Activated B cell treated with CpG ODN at 0.5 μM for 24 hours (primary cell): ENCODE results near the gene AIFM2. TPM values are rescaled to one million over a fixed set of nuclear protein-coding genes. Genes with fewer than 3 reads are reported as not detected.
"Not testable (repeated sequence)": the region's sequence is repeated elsewhere in the genome, so short reads cannot be mapped to it uniquely, and the experiment has no call there.

Source experiments
- ATAC-seq: fragments of 200-7000 bp; cut with Tn5 transposase; one replicate; pipeline ENCODE4 v1.10.0; 2021; ENCODE audit warnings: low read depth, mild to moderate bottlenecking, moderate library complexity
- CTCF ChIA-PET: fragments of 350-600 bp; sonication (Branson Sonifier 250); formaldehyde crosslinking; loops from one replicate; lab custom pipeline; 2021; ENCODE audit warnings: antibody characterized with exemption; lab: Charles Lee
- POLR2A ChIA-PET: fragments of 350-600 bp; sonication (Branson Sonifier 250); formaldehyde crosslinking; loops from one replicate; lab custom pipeline; 2021; ENCODE audit warnings: antibody characterized with exemption; lab: Charles Lee
- DNase-seq: peaks from one replicate; pipeline ENCODE4 v3.0.0; 2022
- H3K27ac Mint-ChIP-seq: one replicate; pipeline ENCODE4 v1.8.0; 2020; ENCODE audit warnings: mixed read lengths
- H3K27me3 Mint-ChIP-seq: one replicate; pipeline ENCODE4 v1.8.0; 2021; ENCODE audit warnings: mixed read lengths
- H3K36me3 Mint-ChIP-seq: one replicate; pipeline ENCODE4 v1.8.0; 2021; ENCODE audit warnings: low read depth, mixed read lengths
- H3K4me1 Mint-ChIP-seq: one replicate; pipeline ENCODE4 v1.8.0; 2021; ENCODE audit warnings: mixed read lengths
- H3K4me3 Mint-ChIP-seq: one replicate; pipeline ENCODE4 v1.8.0; 2020; ENCODE audit warnings: mild to moderate bottlenecking, mixed read lengths
- H3K9me3 Mint-ChIP-seq: one replicate; pipeline ENCODE4 v1.8.0; 2020; ENCODE audit warnings: mixed read lengths
- intact Hi-C: fragments of 100-400 bp; cut with micrococcal nuclease; formaldehyde crosslinking; loops from one replicate; pipeline ENCODE4 v1.15.1; 2024
- total RNA-seq: library from RNA; stranded (reverse); gene quantifications from 2 replicates; pipeline ENCODE4 v1.2.3, GENCODE V29; 2022
- TF ChIP-seq, protein P1 (sequence below): fragments of 200-600 bp; IDR thresholded peaks from one replicate; pipeline ENCODE4 v1.8.0; 2022; ENCODE audit warnings: antibody characterized with exemption, mild to moderate bottlenecking

Gene AIFM2
- total RNA-seq, 1 donor from 2014 or later, result 10.8 TPM

- no peak for ATAC-seq
- TF ChIP-seq, protein P1, sequence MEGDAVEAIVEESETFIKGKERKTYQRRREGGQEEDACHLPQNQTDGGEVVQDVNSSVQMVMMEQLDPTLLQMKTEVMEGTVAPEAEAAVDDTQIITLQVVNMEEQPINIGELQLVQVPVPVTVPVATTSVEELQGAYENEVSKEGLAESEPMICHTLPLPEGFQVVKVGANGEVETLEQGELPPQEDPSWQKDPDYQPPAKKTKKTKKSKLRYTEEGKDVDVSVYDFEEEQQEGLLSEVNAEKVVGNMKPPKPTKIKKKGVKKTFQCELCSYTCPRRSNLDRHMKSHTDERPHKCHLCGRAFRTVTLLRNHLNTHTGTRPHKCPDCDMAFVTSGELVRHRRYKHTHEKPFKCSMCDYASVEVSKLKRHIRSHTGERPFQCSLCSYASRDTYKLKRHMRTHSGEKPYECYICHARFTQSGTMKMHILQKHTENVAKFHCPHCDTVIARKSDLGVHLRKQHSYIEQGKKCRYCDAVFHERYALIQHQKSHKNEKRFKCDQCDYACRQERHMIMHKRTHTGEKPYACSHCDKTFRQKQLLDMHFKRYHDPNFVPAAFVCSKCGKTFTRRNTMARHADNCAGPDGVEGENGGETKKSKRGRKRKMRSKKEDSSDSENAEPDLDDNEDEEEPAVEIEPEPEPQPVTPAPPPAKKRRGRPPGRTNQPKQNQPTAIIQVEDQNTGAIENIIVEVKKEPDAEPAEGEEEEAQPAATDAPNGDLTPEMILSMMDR, result no peak
- H3K4me1 Mint-ChIP-seq, result no peaks in the 10 kb centered on the region
- peaks cover 2% of the 10 kb centered on the region for H3K27me3 Mint-ChIP-seq
- CTCF ChIA-PET, result interaction anchor here (0.8 kb wide), 1 partner anchor 278 kb away, joined by 4 read pairs; no protein-coding TSS in a partner anchor
- no peaks in the 10 kb centered on the region for H3K36me3 Mint-ChIP-seq
- DNase-seq, result no peak
- no peak overlapping the region for H3K4me3 Mint-ChIP-seq
- H3K9me3 Mint-ChIP-seq, result no peaks in the 10 kb centered on the region
- no peak overlapping the region for H3K27ac Mint-ChIP-seq
- POLR2A ChIA-PET, result no interaction called here
- intact Hi-C loops, result no loop called here
Measured at GRCh38 chr10:70085975-70086613, 46.5 kb downstream of the AIFM2 start.

DNA sequence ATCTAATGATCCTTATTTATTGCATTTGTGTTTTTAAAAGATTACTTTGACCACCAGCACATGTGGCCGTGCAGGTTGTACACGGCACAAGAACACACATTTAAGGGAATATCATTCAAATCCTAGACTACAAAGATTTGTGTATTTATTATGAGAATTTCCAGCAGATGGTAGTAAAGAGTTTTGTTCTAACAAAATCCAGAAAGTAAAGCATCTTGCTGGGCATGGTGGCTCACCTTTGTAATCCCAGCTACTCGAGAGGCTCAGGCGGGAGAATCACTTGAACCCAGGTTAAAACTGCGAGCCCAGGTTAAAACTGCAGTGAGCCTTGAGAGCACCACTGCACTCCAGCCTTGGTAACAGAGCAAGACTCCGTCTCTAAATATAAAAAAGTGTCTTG, 48.4 kb downstream of the AIFM2 start:
- no peak for DNase-seq
- Mint-ChIP-seq H3K4me1 (no peaks in the 10 kb centered on the region), H3K4me3 (no peak overlapping the region), H3K36me3 (no peaks in the 10 kb centered on the region), H3K27me3 (peaks cover 2% of the 10 kb centered on the region), H3K9me3 (no peaks in the 10 kb centered on the region), H3K27ac (no peak overlapping the region)
- ChIA-PET CTCF (no interaction called here), POLR2A (no interaction called here)
- intact Hi-C loops, result no loop called here
- ATAC-seq, result no peak
- TF ChIP-seq, protein P1, result no peak

GRCh38 chr10:70080789-70081188, 51.8 kb downstream of the AIFM2 start:
- POLR2A ChIA-PET, intact Hi-C loops, H3K36me3 Mint-ChIP-seq, H3K27ac Mint-ChIP-seq, H3K4me3 Mint-ChIP-seq, DNase-seq, H3K27me3 Mint-ChIP-seq, ATAC-seq, H3K9me3 Mint-ChIP-seq, H3K4me1 Mint-ChIP-seq: not testable (repeated sequence)
- CTCF ChIA-PET, result interaction anchor here (0.7 kb wide), 1 partner anchor 9 kb away, joined by 3 read pairs; no protein-coding TSS in a partner anchor

DNA sequence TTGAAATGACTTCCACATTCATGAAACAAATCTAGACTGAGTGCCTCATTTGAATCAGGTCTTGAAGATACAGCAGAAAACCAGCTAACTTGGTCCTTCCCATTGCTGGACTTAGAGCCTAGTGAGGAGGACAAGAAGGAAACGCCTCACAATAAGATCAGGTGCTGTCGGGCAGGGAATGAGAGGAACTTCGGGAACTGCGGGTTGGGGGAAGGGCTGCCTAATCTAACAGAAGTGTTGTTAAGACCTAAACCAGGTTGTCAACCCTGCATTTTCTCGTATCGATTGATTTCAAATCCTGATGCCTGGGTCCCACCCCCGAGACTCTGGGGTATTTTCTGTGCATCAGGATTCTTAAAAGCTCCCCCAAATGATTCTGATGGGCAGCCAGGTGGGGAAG, 53.7 kb downstream of the AIFM2 start:
- no peaks in the 10 kb centered on the region for H3K36me3 Mint-ChIP-seq
- H3K27me3 Mint-ChIP-seq, result peaks cover 11% of the 10 kb centered on the region
- POLR2A ChIA-PET, result no interaction called here
- H3K4me1 Mint-ChIP-seq, result no peaks in the 10 kb centered on the region
- ATAC-seq, result no peak
- H3K4me3 Mint-ChIP-seq, result no peak overlapping the region
- no peak for DNase-seq
- intact Hi-C loops, result no loop called here
- no peak overlapping the region for H3K27ac Mint-ChIP-seq
- CTCF ChIA-PET, result no interaction called here
- TF ChIP-seq, protein P1, result no peak
- H3K9me3 Mint-ChIP-seq, result no peaks in the 10 kb centered on the region

- DNase-seq (no peak), ATAC-seq (no peak)
- Mint-ChIP-seq H3K27me3 (peaks cover 11% of the 10 kb centered on the region), H3K36me3 (no peaks in the 10 kb centered on the region), H3K4me3 (no peak overlapping the region), H3K9me3 (no peaks in the 10 kb centered on the region), H3K4me1 (no peaks in the 10 kb centered on the region), H3K27ac (no peak overlapping the region)
- ChIA-PET POLR2A (no interaction called here), CTCF (no interaction called here)
- TF ChIP-seq, protein P1, result no peak
- intact Hi-C loops, result no loop called here
Measured at GRCh38 chr10:70078329-70078728, 54.3 kb downstream of the AIFM2 start.

DNA sequence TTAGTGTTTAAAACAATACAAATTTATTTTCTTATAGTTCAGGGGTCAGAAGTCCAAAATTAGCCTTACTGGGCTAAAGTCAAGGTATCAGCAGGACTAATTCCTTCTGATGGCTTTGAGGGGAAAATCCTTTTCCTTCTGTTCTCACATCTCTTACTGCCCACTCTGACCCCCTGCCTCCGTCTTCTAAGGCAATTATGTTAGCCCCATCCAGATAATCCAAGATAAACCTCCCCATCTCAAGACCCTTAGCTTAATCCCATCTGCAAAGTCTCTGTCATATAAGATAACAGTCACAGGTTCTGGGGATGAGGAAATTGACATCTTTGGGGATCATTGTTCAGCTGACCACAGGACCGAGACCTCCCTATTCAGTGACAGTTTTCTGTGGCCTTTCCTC, 57.7 kb downstream of the AIFM2 start:
- peaks cover 11% of the 10 kb centered on the region for H3K27me3 Mint-ChIP-seq
- CTCF ChIA-PET, result no interaction called here
- TF ChIP-seq, protein P1, result no peak
- no peaks in the 10 kb centered on the region for H3K36me3 Mint-ChIP-seq
- intact Hi-C loops, result no loop called here
- POLR2A ChIA-PET, result no interaction called here
- ATAC-seq (no peak), DNase-seq (no peak)
- H3K4me3 Mint-ChIP-seq, result no peak overlapping the region
- no peak overlapping the region for H3K27ac Mint-ChIP-seq
- no peaks in the 10 kb centered on the region for H3K4me1 Mint-ChIP-seq
- H3K9me3 Mint-ChIP-seq, result no peaks in the 10 kb centered on the region
